ENCODE data around the gene FAM124B.
"Not testable (repeated sequence)": the region's sequence is repeated elsewhere in the genome, so short reads cannot be mapped to it uniquely, and the experiment has no call there.

The FAM124B gene

GRCh38 chr2:224412141-224413015 lies 10.5 kb upstream of the FAM124B start:
- DNase-seq: no peak

GRCh38 chr2:224410946-224411561 lies 9.1 kb upstream of the FAM124B start:
- DNase-seq: no peak

GRCh38 chr2:224408676-224409075 lies 6.8 kb upstream of the FAM124B start:
- DNase-seq: no peak

- DNase-seq: no peak
These were observed 5.4 kb upstream of the FAM124B start for GRCh38 chr2:224407241-224407701.

GRCh38 chr2:224405841-224406370 lies 4.0 kb upstream of the FAM124B start:
- no peak for DNase-seq

- no peak for DNase-seq
These were observed 3.5 kb upstream of the FAM124B start for GRCh38 chr2:224405412-224405811.

- no peak for DNase-seq
These were observed 2.9 kb upstream of the FAM124B start for GRCh38 chr2:224404796-224405195.

- DNase-seq: no peak
These were observed 1.8 kb upstream of the FAM124B start for GRCh38 chr2:224403657-224404056.

GRCh38 chr2:224400886-224401632 lies 848 bp downstream of the FAM124B start:
- DNase-seq: peak; percentile 4

- no peak for DNase-seq
These were observed 1.6 kb downstream of the FAM124B start for GRCh38 chr2:224400174-224400810.

GRCh38 chr2:224398289-224398688 lies 3.6 kb downstream of the FAM124B start:
- no peak for DNase-seq

- not testable (repeated sequence) for DNase-seq
These were observed 4.8 kb downstream of the FAM124B start for GRCh38 chr2:224397100-224397499.

- DNase-seq: no peak
These were observed 6.1 kb downstream of the FAM124B start for GRCh38 chr2:224395620-224396390.

- DNase-seq: no peak
These were observed 8.6 kb downstream of the FAM124B start for GRCh38 chr2:224393157-224393872.

GRCh38 chr2:224392545-224392944 lies 9.4 kb downstream of the FAM124B start:
- no peak for DNase-seq

GRCh38 chr2:224389317-224389716 lies 12.6 kb downstream of the FAM124B start:
- no peak for DNase-seq

- DNase-seq: no peak
These were observed 15.0 kb downstream of the FAM124B start for GRCh38 chr2:224386876-224387275.

GRCh38 chr2:224382973-224383555 lies 18.8 kb downstream of the FAM124B start:
- no peak for DNase-seq

- not testable (repeated sequence) for DNase-seq
These were observed 19.6 kb downstream of the FAM124B start for GRCh38 chr2:224382280-224382647.

GRCh38 chr2:224381521-224382279 lies 20.2 kb downstream of the FAM124B start:
- no peak for DNase-seq

Measured in activated CD4-positive, alpha-beta T cell treated with anti-CD3 and anti-CD28 coated beads for 48 hours (primary cell).